Lower lobe of right lung (tissue), 2 donors: Measurements from ENCODE around the gene NAMPT. TPM values are rescaled to one million over a fixed set of nuclear protein-coding genes. Genes with fewer than 3 reads are reported as not detected.

Experiments
- ATAC-seq, 2 donors: fragments of 200-7000 bp; cut with Tn5 transposase; one replicate each; pipeline ENCODE4 v1.9.1; 2020 to 2022; ENCODE audit warnings: mild to moderate bottlenecking in 2 of 2, moderate library complexity in 2 of 2
- DNase-seq: peaks from one replicate; pipeline ENCODE4 v3.0.0-alpha.2; 2020
- H3K27ac ChIP-seq: fragments of 200-600 bp; one replicate; pipeline ENCODE4 v1.8.0; 2022
- H3K27me3 ChIP-seq: fragments of 200-600 bp; one replicate; pipeline ENCODE4 v1.8.0; 2022; ENCODE audit warnings: low read depth
- H3K36me3 ChIP-seq: fragments of 200-600 bp; one replicate; pipeline ENCODE4 v1.8.0; 2022; ENCODE audit warnings: mild to moderate bottlenecking
- H3K4me1 ChIP-seq: fragments of 200-600 bp; one replicate; pipeline ENCODE4 v1.8.0; 2022
- H3K4me3 ChIP-seq: fragments of 200-600 bp; one replicate; pipeline ENCODE4 v1.8.0; 2022; ENCODE audit warnings: mild to moderate bottlenecking
- H3K9me3 ChIP-seq: fragments of 200-600 bp; one replicate; pipeline ENCODE4 v1.8.0; 2022
- intact Hi-C: fragments of 100-400 bp; cut with DNase I; formaldehyde crosslinking; loops from one replicate; pipeline ENCODE4 v1.11.0; 2022
- total RNA-seq: library from RNA; stranded (reverse); fragmentation: NEBNext Ultra II Directional; extraction: Animal tissue kit (Norgen Biotek cat#: 25700); gene quantifications from one replicate; pipeline ENCODE4 v1.2.1, GENCODE V29; 2021
- TF ChIP-seq, protein P1 (sequence below): fragments of 200-600 bp; IDR thresholded peaks from one replicate; pipeline ENCODE4 v1.8.0; 2022; ENCODE audit warnings: antibody characterized with exemption, mild to moderate bottlenecking
- donor health status: DM: no; HTN: yes; CAD: no; lungs with severe emphysema.

The NAMPT gene
- total RNA-seq, 1 donor from 2014 or later: 177 TPM

DNA sequence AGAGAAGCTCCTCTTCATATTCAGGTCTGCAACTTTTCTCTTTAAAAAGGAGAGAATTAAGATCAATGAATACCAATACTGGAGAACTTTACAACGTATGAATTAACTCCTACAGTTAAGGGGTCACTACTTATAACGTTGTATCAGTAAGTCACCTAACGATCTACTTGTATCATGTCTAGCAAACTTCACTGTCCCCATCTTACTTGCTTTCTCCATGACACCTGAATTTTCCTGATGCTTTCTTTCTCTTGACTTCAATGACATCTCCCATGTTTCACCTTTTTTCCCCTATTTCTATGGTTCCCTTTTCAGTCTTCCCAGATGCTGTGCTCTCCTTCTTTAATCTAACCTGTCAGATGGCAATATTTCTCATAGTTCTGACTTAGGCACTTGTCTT is 19.6 kb downstream of the NAMPT start:
- H3K36me3 ChIP-seq: peaks cover 96% of the 10 kb centered on the region
- no peaks in the 10 kb centered on the region for H3K4me1 ChIP-seq
- no peaks in the 10 kb centered on the region for H3K27me3 ChIP-seq
- H3K4me3 ChIP-seq: no peak overlapping the region
- ATAC-seq (no peak), DNase-seq (no peak)
- intact Hi-C loops: no loop called here
- H3K27ac ChIP-seq: no peak overlapping the region
- H3K9me3 ChIP-seq: no peaks in the 10 kb centered on the region
- TF ChIP-seq, protein P1, sequence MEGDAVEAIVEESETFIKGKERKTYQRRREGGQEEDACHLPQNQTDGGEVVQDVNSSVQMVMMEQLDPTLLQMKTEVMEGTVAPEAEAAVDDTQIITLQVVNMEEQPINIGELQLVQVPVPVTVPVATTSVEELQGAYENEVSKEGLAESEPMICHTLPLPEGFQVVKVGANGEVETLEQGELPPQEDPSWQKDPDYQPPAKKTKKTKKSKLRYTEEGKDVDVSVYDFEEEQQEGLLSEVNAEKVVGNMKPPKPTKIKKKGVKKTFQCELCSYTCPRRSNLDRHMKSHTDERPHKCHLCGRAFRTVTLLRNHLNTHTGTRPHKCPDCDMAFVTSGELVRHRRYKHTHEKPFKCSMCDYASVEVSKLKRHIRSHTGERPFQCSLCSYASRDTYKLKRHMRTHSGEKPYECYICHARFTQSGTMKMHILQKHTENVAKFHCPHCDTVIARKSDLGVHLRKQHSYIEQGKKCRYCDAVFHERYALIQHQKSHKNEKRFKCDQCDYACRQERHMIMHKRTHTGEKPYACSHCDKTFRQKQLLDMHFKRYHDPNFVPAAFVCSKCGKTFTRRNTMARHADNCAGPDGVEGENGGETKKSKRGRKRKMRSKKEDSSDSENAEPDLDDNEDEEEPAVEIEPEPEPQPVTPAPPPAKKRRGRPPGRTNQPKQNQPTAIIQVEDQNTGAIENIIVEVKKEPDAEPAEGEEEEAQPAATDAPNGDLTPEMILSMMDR: no peak

DNA sequence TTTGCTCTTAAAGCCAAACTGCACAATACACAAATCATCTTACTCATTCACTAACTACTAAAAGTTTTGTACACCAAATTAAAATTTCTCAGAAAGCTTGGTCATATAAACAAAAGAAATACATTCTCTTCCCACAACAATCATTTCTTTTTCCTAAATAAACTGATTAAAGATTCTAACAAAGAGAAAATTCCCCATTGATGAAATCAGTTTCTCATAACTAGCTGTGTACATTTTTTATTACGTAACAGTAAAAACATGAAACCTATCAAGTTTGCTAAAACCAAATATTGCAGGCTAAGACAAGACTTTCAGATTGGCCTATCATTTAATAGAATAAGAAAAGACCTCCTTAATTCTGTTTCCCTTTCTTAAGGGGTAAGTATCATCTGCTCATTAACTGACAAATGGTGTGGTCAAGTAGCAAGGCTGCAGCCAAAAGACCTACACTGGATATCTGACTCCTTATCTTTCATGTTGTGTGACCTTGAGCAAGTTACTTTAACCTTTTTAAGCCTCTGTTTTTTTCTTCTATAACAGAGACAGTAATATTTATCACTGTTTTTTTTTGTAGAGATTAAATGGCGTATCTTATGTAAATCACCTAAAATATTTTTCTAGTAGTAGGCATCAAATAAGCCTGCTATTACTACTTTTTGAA is 22.4 kb downstream of the NAMPT start:
- Histone ChIP-seq H3K27ac (no peak overlapping the region), H3K4me1 (no peaks in the 10 kb centered on the region), H3K4me3 (no peak overlapping the region), H3K9me3 (no peaks in the 10 kb centered on the region), H3K36me3 (peaks cover 98% of the 10 kb centered on the region), H3K27me3 (no peaks in the 10 kb centered on the region)
- intact Hi-C loops: no loop called here
- DNase-seq (no peak), ATAC-seq (no peak)
- TF ChIP-seq, protein P1: no peak

DNA sequence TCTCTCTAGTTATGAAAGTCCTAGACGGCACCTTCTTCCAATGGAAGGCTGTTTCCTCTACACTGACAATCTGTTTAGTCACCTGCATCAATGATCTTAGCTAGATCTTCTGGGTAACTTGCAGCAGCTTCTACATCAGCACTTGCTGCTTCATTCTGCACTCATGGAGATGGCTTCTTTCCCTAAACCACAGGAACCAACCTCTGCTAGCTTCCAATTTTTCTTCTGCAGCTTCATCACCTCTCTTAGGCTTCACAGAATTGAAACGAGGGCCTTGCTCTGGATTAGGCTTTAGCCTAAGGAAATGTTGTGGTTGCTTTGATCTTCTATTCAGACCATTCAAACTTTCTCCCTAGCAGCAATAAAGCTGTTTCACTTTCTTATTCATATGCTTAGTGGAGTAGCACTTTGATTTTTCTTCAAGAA is 24.6 kb downstream of the NAMPT start:
- Histone ChIP-seq H3K4me1 (no peaks in the 10 kb centered on the region), H3K4me3 (no peak overlapping the region), H3K27me3 (no peaks in the 10 kb centered on the region), H3K36me3 (peaks cover 98% of the 10 kb centered on the region), H3K27ac (no peak overlapping the region), H3K9me3 (no peaks in the 10 kb centered on the region)
- ATAC-seq: no peak
- TF ChIP-seq, protein P1: no peak
- no peak for DNase-seq
- intact Hi-C loops: no loop called here

DNA sequence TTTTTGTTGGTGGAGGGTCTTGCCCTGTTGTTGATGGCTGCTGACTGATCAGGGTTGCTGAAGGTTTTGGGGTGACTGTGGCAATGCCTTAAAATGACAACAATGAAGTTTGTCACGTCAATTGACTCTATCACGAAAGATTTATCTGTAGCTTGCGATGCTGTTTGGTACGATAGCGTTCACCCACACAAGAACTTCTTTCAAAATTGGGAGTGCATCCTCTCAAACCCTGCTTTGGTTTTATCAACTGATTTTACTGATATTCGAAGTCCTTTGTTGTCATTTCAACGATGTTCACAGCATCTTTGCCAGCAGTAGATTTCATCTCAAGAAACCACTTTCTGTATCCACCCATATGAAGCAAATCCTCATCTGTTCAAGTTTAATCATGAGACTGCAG is 26.0 kb downstream of the NAMPT start:
- Histone ChIP-seq H3K9me3 (no peaks in the 10 kb centered on the region), H3K4me1 (no peaks in the 10 kb centered on the region), H3K36me3 (peaks cover 98% of the 10 kb centered on the region), H3K4me3 (no peak overlapping the region), H3K27me3 (no peaks in the 10 kb centered on the region), H3K27ac (no peak overlapping the region)
- TF ChIP-seq, protein P1: no peak
- ATAC-seq (no peak), DNase-seq (no peak)
- intact Hi-C loops: no loop called here

DNA sequence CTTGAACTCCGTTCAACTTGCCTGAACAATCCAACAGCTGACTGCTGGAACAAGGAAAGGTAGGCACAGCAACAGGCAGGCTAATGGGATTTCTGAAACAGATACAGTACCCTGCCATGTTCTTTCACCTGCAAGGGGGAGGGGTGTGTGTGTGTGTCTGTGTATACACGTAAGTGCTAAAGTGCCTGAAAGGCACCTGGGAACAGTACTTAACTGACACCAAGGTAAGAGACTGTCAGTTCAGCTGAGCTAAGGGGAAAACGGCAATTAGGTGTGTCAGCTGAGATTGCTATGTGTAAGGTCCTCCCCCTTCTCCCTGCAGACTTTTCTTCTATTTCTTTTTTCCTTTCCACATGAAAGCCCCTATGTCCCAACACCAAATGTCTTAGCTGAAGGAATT is 27.0 kb downstream of the NAMPT start:
- DNase-seq: no peak
- Histone ChIP-seq H3K36me3 (peaks cover 98% of the 10 kb centered on the region), H3K9me3 (no peaks in the 10 kb centered on the region), H3K27ac (no peak overlapping the region), H3K4me3 (no peak overlapping the region), H3K4me1 (no peaks in the 10 kb centered on the region), H3K27me3 (no peaks in the 10 kb centered on the region)
- intact Hi-C loops: no loop called here
- TF ChIP-seq, protein P1: no peak
- peak; percentile 11 to 47 for ATAC-seq
